IPS-18c (cell line): ENCODE data around the gene GUCA1A.
"Not testable (repeated sequence)": the region's sequence is repeated elsewhere in the genome, so short reads cannot be mapped to it uniquely, and the experiment has no call there.

Experiments
- H3K4me3 ChIP-seq: 2 replicates; pipeline ENCODE4 v1.7.0; 2013; ENCODE audit warnings: low read depth, mild to moderate bottlenecking, low read length, moderate library complexity; ENCODE audit not compliant: insufficient read depth
- H3K9me3 ChIP-seq: one replicate; pipeline ENCODE4 v1.6.1; 2013; ENCODE audit warnings: mild to moderate bottlenecking, low read length, moderate library complexity; ENCODE audit not compliant: control insufficient read depth, insufficient read depth

GUCA1A gene

DNA sequence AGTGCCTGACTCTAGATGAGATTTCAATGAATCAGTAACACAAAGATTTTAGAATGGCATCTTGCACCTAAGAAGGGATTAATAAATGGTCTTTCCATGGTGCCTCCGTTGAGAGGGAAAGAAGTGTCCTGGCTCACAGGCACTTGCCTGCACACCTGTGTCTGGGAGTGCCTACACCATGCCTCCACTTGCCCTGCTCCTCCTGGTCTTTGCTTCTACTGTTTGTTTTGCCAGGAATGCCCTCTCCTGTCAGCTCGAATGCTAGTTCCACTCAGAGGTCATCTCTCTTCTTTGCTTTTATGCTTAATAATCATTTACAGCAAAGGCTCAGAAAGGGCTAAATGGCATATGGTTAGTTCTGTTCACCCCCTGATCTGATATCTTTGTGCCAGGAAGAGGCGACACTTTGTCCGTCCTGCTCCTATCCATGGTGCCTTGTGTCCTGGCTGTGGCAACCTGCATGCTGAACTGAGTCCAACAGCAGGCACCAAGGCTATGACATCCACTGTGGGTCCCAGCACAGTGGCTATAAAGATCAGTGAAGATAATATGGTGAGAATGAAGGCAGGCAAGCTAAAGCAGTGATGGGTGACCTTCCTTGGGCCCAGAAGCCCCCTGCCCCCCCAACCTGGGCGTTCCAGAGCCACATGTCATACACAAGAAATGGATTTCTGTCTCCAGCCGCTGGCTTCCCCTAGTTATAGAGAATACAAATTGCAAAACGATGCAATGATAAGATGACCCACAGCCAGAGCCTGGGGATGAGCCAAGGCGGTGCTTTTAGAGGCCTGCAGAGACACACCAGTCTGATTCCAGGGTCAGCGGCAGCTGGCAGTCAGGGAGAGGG lies 32.2 kb upstream of the GUCA1A start:
- Histone ChIP-seq H3K9me3 (no peaks in the 10 kb centered on the region), H3K4me3 (peak overlapping the region; percentile 91)

- Histone ChIP-seq H3K4me3 (peak overlapping the region; percentile 91), H3K9me3 (no peaks in the 10 kb centered on the region)
Observed at GRCh38 chr6:42141603-42142117, 31.5 kb upstream of the GUCA1A start.

- peak within 1 kb of the TSS; percentile 91 for H3K4me3 ChIP-seq
- no peaks in the 10 kb centered on the region for H3K9me3 ChIP-seq
Observed at GRCh38 chr6:42142118-42142835, 30.9 kb upstream of the GUCA1A start, which contains the start of gene C6orf132. C6orf132 (minus strand) TSS chr6:42142620; CDS start chr6:42142444, 176 bp downstream.

DNA sequence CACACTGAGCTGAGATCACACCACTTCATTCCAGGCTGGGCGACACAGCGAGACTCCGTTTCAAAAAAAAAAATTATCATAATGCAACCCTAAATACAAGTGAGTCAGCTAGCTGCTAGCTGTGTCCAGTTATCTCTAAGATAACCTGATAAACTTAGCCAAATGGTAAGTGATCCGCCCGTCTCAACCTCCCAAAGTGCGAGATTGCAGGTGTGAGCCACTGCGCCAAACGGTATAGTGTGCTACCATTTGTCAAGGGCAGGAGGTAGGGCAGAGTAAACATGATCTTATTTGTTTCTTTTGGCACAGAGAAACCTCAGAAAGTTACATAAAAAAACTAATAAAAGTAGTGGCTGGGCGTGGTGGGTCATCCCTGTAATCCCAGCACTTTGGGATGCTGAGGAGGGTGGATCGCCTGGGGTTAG lies 26.0 kb upstream of the GUCA1A start:
- Histone ChIP-seq H3K9me3 (no peaks in the 10 kb centered on the region), H3K4me3 (no peak overlapping the region)

GRCh38 chr6:42148058-42148457 lies 25.1 kb upstream of the GUCA1A start:
- Histone ChIP-seq H3K9me3 (no peaks in the 10 kb centered on the region), H3K4me3 (no peak overlapping the region)

- no peak overlapping the region for H3K4me3 ChIP-seq
- H3K9me3 ChIP-seq, result no peaks in the 10 kb centered on the region
Observed at GRCh38 chr6:42150254-42150653, 22.9 kb upstream of the GUCA1A start.

- Histone ChIP-seq H3K4me3 (no peak overlapping the region), H3K9me3 (no peaks in the 10 kb centered on the region)
Observed at GRCh38 chr6:42152024-42152423, 21.1 kb upstream of the GUCA1A start.

DNA sequence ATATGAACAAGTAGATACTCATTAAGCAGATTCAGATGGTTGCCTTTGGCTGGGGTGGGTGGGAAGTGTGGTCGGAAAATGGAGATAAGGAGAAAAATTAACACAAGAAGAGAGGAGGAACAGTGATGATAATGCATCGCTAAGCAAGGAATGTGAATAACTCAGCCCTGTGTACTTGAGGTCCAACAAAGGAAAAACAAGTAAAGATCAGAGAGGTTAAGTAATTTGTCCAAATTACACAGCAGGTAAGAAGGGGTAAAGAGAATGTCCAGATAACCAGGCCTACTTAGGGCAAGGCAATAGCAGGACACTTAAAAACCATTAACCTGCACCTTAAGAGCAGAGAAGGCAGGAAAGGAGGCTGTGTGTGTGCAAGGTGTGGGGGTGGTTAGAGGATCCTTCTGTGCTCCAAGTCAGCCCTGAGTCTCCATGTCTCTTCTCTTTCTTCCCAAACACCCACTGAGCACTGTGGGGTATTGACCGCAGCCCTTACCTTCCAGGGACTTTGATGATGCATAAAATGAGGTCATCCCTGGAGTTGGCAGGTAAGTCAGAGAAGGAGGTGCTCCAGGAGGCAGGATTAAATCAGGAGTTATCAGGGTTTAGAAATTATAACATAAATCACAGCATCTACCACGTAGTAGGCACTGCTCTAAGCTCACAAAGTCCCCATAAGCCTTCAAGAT lies 20.5 kb upstream of the GUCA1A start:
- H3K4me3 ChIP-seq, H3K9me3 ChIP-seq: not testable (repeated sequence)

DNA sequence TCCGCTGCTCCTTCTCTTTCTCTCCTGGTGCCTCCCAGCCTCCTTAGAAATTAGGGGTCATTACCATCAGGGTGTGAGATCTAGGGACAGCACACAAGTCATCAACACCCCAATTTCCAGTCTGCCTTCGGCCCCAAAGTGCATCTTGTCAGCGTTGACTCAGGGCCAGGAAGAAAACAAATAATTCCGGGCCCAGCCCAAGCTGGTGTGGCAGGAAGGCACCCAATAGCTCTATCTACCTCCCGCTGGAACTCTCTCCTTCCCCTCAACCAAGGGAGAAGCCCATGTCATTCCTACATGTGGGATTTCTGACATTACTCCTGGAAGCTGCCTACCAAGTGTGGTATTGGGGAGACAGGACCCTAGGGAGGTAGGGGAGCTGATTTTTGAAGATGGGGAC lies 19.2 kb upstream of the GUCA1A start:
- H3K4me3 ChIP-seq, result no peak overlapping the region
- H3K9me3 ChIP-seq, result no peaks in the 10 kb centered on the region

- Histone ChIP-seq H3K4me3 (no peak overlapping the region), H3K9me3 (no peaks in the 10 kb centered on the region)
Observed at GRCh38 chr6:42154461-42155209, 18.5 kb upstream of the GUCA1A start.

DNA sequence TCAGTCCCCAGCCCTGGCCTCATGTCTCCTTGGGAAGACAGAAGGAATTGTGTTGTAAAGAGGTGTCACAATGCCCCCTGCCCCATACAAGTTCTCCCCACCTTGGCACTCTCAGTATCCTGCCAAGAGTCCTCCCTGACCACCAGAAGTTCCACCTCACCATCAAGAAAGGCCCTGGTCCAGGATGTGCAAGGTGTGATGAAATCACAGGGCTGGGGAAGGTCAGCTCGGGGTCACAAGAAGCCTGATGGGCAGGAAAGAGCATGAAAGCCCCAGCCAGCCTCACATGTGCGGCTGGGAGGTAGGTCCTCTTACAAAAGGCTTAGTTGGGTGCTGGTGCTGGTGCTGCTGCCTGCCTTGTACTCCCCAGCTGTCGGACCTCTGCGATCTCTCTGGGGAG lies 17.9 kb upstream of the GUCA1A start:
- Histone ChIP-seq H3K4me3 (no peak overlapping the region), H3K9me3 (no peaks in the 10 kb centered on the region)

DNA sequence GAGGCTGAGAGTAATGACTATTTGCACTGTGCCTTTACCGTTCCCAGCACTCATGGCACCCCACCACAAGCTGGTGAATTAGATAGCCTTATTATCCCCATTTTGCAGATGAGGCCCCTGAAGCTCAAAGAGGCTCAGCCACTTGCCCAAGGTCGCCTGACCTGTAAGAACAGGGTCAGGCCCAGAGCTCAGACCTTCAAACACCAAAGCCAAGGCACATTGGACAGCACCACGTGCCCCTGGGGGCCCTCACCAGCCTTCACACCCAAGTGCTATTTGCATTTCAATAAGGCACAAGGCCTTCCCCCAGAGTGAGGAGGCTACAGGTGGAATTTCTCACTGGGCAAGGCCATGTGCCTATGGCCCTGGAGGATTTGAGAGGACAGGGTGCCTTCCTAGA lies 16.5 kb upstream of the GUCA1A start:
- H3K9me3 ChIP-seq, result no peaks in the 10 kb centered on the region
- H3K4me3 ChIP-seq, result no peak overlapping the region

- no peaks in the 10 kb centered on the region for H3K9me3 ChIP-seq
- no peak overlapping the region for H3K4me3 ChIP-seq
Observed at GRCh38 chr6:42158011-42158410, 15.2 kb upstream of the GUCA1A start.

DNA sequence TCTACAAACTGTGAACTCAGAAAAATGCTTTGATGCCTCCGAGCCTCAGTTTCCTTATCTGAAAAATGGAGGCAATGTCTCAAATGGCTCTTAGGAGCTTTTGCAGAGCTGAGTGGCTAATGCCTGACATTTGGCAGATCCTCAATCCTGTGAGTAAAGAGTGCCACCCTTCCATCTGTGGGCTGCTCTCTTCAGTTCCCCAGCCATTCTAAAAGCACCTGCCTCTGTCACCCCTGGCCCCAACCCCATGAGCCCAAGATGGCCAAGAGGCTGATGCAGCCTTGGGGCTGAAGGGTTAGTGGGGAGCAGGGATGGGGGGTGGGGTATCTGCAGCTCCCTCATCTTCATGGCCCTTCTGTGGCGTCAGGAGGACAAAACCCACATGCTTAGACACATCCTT lies 14.5 kb upstream of the GUCA1A start:
- no peaks in the 10 kb centered on the region for H3K9me3 ChIP-seq
- H3K4me3 ChIP-seq, result no peak overlapping the region

GRCh38 chr6:42159431-42160024 lies 13.6 kb upstream of the GUCA1A start:
- Histone ChIP-seq H3K9me3 (no peaks in the 10 kb centered on the region), H3K4me3 (no peak overlapping the region)

GRCh38 chr6:42162384-42162783 lies 10.8 kb upstream of the GUCA1A start:
- no peak overlapping the region for H3K4me3 ChIP-seq
- H3K9me3 ChIP-seq, result no peaks in the 10 kb centered on the region

- Histone ChIP-seq H3K4me3 (no peak overlapping the region; the same call in 1 of the 2 replicates), H3K9me3 (no peaks in the 10 kb centered on the region)
Observed at GRCh38 chr6:42162812-42163211, 10.4 kb upstream of the GUCA1A start.
